ENCODE measurements around the gene MYCN.
"Not testable (repeated sequence)": the region's sequence is repeated elsewhere in the genome, so short reads cannot be mapped to it uniquely, and the experiment has no call there.

Gene MYCN

DNA sequence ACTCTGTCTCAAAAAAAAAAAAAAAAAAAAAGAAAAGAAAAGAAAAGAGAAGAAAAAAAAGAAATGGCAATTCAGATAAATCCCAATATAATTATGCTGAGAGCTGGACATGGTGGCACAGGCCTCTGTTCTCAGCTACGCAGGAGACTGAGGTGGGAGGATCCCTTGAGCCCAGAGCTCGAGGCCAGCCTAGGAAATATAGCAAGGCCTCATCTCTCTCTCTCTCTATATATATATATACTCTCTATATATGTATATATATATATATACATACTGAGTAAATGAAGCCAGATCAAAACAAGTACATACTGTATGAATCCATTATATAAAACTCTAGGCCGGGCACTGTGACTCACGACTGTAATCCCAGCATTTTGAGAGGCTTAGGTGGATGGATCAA is 30.6 kb upstream of the MYCN start:
- H3K9ac ChIP-seq (ENCODE audit: low read depth, low read length) = no peak overlapping the region
- H3K27me3 ChIP-seq (ENCODE audit: control insufficient read depth, insufficient read depth, low read length) = peaks cover 7% of the 10 kb centered on the region
- no peak overlapping the region for H3K4me2 ChIP-seq (ENCODE audit: low read length)
- H3K4me3 ChIP-seq (ENCODE audit: low read length) = no peak overlapping the region
- no peaks in the 10 kb centered on the region for H3K36me3 ChIP-seq (ENCODE audit: insufficient read depth, low read length)
- peaks cover 5% of the 10 kb centered on the region for H3K4me1 ChIP-seq (ENCODE audit: control insufficient read depth, insufficient read depth, low read length)
- no peaks in the 10 kb centered on the region for H3K9me3 ChIP-seq (replicated peaks; ENCODE audit: low read length)

GRCh38 chr2:15911270-15911669 is 29.1 kb upstream of the MYCN start:
- not testable (repeated sequence) for H3K27me3 ChIP-seq (ENCODE audit: control insufficient read depth, insufficient read depth, low read length); H3K9me3 ChIP-seq (replicated peaks; ENCODE audit: low read length); H3K4me3 ChIP-seq (ENCODE audit: low read length); H3K4me2 ChIP-seq (ENCODE audit: low read length); H3K36me3 ChIP-seq (ENCODE audit: insufficient read depth, low read length); H3K4me1 ChIP-seq (ENCODE audit: control insufficient read depth, insufficient read depth, low read length); H3K9ac ChIP-seq (ENCODE audit: low read depth, low read length)

DNA sequence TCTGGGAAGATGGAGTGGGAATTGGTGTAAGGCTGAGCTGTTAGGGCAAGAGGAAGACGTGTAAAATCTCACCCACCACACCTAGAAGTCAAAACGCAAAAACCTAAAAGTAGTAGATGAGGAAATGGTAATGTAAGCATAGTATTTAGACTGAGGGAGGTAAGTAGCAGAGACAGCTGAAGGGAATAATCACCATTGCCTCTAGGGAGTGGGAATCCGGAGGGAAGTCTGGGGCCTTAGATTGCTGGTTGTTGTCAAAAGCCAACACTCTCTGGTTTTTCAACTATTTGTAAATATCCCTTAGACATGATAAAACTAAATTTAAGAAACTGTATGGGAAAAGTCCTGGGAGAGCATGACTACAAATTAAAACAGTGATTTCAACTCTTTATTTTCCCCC is 28.7 kb upstream of the MYCN start:
- Histone ChIP-seq H3K36me3 (ENCODE audit: insufficient read depth, low read length) (no peaks in the 10 kb centered on the region), H3K4me2 (ENCODE audit: low read length) (no peak overlapping the region), H3K9ac (ENCODE audit: low read depth, low read length) (no peak overlapping the region), H3K4me3 (ENCODE audit: low read length) (no peak overlapping the region), H3K4me1 (ENCODE audit: control insufficient read depth, insufficient read depth, low read length) (peaks cover 5% of the 10 kb centered on the region), H3K9me3 (replicated peaks; ENCODE audit: low read length) (no peaks in the 10 kb centered on the region), H3K27me3 (ENCODE audit: control insufficient read depth, insufficient read depth, low read length) (peaks cover 9% of the 10 kb centered on the region)

DNA sequence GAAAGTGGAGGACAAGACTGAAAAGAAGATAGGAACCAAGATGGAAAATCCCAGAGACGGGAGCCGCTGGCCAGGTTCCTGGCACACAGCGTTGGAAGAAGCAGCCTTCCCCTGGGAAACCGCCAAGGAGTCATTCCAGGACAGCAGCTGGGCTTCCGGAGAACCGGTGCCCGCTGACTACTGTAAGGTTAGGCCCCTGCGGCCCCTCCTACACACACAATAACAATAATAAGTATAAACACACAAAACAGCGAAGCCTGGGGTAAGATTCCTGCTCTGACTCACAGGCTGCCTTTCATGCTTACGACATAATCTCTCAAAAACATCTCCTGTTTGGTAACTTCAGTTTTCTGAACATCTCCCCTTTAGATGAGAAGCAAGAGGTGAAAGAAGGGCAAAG is 28.1 kb upstream of the MYCN start:
- Histone ChIP-seq H3K36me3 (ENCODE audit: insufficient read depth, low read length) (no peaks in the 10 kb centered on the region), H3K4me1 (ENCODE audit: control insufficient read depth, insufficient read depth, low read length) (peaks cover 5% of the 10 kb centered on the region), H3K27me3 (ENCODE audit: control insufficient read depth, insufficient read depth, low read length) (peaks cover 9% of the 10 kb centered on the region), H3K4me2 (ENCODE audit: low read length) (no peak overlapping the region), H3K4me3 (ENCODE audit: low read length) (no peak overlapping the region), H3K9me3 (replicated peaks; ENCODE audit: low read length) (no peaks in the 10 kb centered on the region), H3K9ac (ENCODE audit: low read depth, low read length) (no peak overlapping the region)

DNA sequence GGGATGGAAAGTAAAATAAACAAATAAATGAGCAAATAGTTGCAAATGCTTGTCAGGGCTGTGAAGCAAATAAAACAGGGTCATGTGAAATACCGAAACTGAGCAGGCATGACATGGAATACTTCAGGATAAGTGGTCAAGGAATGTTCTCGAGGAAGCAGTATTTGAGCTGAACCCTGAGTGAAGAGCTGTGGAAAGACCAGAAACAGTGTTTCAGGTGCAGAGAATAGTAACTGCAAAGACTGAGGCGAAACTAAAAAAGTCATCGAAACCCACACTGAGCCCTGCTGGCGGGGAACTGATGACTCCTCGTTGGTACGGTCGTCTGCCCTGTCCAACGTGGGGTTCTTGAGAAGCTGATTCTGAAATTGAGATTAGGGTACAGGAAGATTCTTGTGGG is 27.2 kb upstream of the MYCN start:
- Histone ChIP-seq H3K9me3 (replicated peaks; ENCODE audit: low read length) (no peaks in the 10 kb centered on the region), H3K4me3 (ENCODE audit: low read length) (no peak overlapping the region), H3K4me2 (ENCODE audit: low read length) (no peak overlapping the region)

GRCh38 chr2:15914596-15915385 is 25.6 kb upstream of the MYCN start:
- Histone ChIP-seq H3K9me3 (replicated peaks; ENCODE audit: low read length) (no peaks in the 10 kb centered on the region), H3K27me3 (ENCODE audit: control insufficient read depth, insufficient read depth, low read length) (peaks cover 9% of the 10 kb centered on the region), H3K36me3 (ENCODE audit: insufficient read depth, low read length) (no peaks in the 10 kb centered on the region), H3K9ac (ENCODE audit: low read depth, low read length) (no peak overlapping the region), H3K4me3 (ENCODE audit: low read length) (no peak overlapping the region), H3K4me1 (ENCODE audit: control insufficient read depth, insufficient read depth, low read length) (peaks cover 5% of the 10 kb centered on the region), H3K4me2 (ENCODE audit: low read length) (no peak overlapping the region)

More for the DNA sequence above, 27.2 kb upstream of the MYCN start:
- Histone ChIP-seq H3K9ac (ENCODE audit: low read depth, low read length) (no peak overlapping the region), H3K36me3 (ENCODE audit: insufficient read depth, low read length) (no peaks in the 10 kb centered on the region), H3K27me3 (ENCODE audit: control insufficient read depth, insufficient read depth, low read length) (peaks cover 9% of the 10 kb centered on the region), H3K4me1 (ENCODE audit: control insufficient read depth, insufficient read depth, low read length) (peaks cover 5% of the 10 kb centered on the region)

DNA sequence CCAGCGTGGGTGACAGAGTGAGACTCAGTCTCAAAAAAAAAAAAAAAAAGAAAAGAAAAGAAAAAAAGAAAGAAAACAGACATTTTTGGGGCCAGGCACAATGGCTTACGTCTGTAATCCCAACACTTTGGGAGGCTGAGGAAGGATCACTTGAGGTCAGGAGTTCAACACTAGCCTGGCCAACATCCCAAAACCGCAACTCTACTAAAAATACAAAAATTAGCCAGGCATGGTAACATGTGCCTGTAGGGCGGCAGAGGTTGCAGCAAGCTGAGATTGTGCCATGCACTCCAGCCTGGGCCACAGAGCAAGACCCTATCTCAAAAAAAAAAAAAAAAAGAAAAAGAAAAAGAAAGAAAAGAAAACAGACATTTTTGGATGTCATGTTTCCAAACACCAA is 24.8 kb upstream of the MYCN start:
- H3K4me3 ChIP-seq (ENCODE audit: low read length); H3K36me3 ChIP-seq (ENCODE audit: insufficient read depth, low read length); H3K4me2 ChIP-seq (ENCODE audit: low read length); H3K9ac ChIP-seq (ENCODE audit: low read depth, low read length); H3K27me3 ChIP-seq (ENCODE audit: control insufficient read depth, insufficient read depth, low read length); H3K9me3 ChIP-seq (replicated peaks; ENCODE audit: low read length); H3K4me1 ChIP-seq (ENCODE audit: control insufficient read depth, insufficient read depth, low read length): not testable (repeated sequence)

DNA sequence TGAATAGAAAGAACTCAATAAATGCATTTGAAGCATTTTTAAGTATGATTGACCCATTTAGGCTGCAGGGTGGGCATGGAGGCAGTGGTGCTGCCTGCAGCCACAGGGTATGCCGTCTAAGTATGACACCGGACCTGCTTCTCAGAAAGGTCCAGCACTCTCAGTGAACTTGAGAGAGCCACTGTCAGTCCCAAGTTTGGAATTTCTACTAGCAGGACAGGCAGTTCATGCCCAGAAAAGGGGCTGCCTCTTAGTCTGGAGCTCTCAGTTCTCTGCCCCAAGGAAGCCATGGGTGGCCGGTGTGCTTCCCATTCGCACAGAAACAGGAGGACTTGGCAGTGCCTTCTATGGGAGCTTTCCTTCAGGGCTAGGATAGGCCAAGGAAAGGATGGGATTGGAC is 24.0 kb upstream of the MYCN start:
- Histone ChIP-seq H3K4me1 (ENCODE audit: control insufficient read depth, insufficient read depth, low read length) (peaks cover 5% of the 10 kb centered on the region), H3K27me3 (ENCODE audit: control insufficient read depth, insufficient read depth, low read length) (peaks cover 9% of the 10 kb centered on the region), H3K36me3 (ENCODE audit: insufficient read depth, low read length) (no peaks in the 10 kb centered on the region), H3K4me2 (ENCODE audit: low read length) (no peak overlapping the region), H3K4me3 (ENCODE audit: low read length) (no peak overlapping the region), H3K9ac (ENCODE audit: low read depth, low read length) (no peak overlapping the region), H3K9me3 (replicated peaks; ENCODE audit: low read length) (no peaks in the 10 kb centered on the region)

- no peak overlapping the region for H3K4me2 ChIP-seq (ENCODE audit: low read length)
- H3K4me1 ChIP-seq (ENCODE audit: control insufficient read depth, insufficient read depth, low read length) = no peaks in the 10 kb centered on the region
- no peak overlapping the region for H3K4me3 ChIP-seq (ENCODE audit: low read length)
- H3K27me3 ChIP-seq (ENCODE audit: control insufficient read depth, insufficient read depth, low read length) = peaks cover 7% of the 10 kb centered on the region
- H3K36me3 ChIP-seq (ENCODE audit: insufficient read depth, low read length) = no peaks in the 10 kb centered on the region
- no peaks in the 10 kb centered on the region for H3K9me3 ChIP-seq (replicated peaks; ENCODE audit: low read length)
- H3K9ac ChIP-seq (ENCODE audit: low read depth, low read length) = no peak overlapping the region
Measured at GRCh38 chr2:15918761-15919356, 21.5 kb upstream of the MYCN start.

DNA sequence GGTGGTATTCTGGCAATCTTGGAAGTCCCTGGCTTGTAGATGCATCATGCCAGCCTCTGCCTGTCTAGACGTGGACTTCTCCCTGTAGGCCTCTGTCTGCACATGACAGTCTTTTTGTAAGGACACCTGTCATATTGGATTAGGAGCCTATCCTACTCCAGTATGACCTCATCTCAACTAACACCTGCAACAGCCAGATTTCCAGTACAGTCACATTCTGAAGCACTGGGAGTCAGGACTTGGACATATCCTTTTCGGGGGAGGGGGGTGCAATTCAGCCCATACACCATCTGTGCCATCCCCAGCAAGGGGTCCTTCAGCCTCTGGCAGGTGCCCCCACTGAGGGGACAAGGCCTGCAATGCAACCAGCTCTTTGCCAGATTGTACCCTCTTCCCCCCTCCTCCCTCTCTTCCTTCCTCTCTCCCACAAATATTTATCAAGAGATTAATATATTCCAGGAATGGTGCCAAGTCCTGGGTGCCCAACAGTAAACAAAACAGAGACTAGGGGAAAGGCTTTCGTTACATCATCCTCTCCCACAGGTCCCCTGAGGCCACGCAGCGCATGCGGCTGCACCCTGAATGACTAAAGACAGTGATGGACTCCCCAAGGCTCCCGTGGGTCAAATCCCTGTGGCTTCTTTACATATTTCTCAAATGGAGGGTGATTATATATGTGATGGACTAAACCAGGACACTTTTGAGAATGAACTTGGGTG is 20.5 kb upstream of the MYCN start:
- no peak overlapping the region for H3K9ac ChIP-seq (ENCODE audit: low read depth, low read length)
- H3K4me3 ChIP-seq (ENCODE audit: low read length) = no peak overlapping the region
- H3K4me1 ChIP-seq (ENCODE audit: control insufficient read depth, insufficient read depth, low read length) = no peaks in the 10 kb centered on the region
- no peaks in the 10 kb centered on the region for H3K9me3 ChIP-seq (replicated peaks; ENCODE audit: low read length)
- peaks cover under 1% of the 10 kb centered on the region for H3K27me3 ChIP-seq (ENCODE audit: control insufficient read depth, insufficient read depth, low read length)
- no peaks in the 10 kb centered on the region for H3K36me3 ChIP-seq (ENCODE audit: insufficient read depth, low read length)
- H3K4me2 ChIP-seq (ENCODE audit: low read length) = no peak overlapping the region

GRCh38 chr2:15920696-15921095 is 19.7 kb upstream of the MYCN start:
- Histone ChIP-seq H3K4me1 (ENCODE audit: control insufficient read depth, insufficient read depth, low read length) (no peaks in the 10 kb centered on the region), H3K27me3 (ENCODE audit: control insufficient read depth, insufficient read depth, low read length) (no peaks in the 10 kb centered on the region), H3K4me2 (ENCODE audit: low read length) (no peak overlapping the region), H3K4me3 (ENCODE audit: low read length) (no peak overlapping the region), H3K36me3 (ENCODE audit: insufficient read depth, low read length) (no peaks in the 10 kb centered on the region), H3K9me3 (replicated peaks; ENCODE audit: low read length) (no peaks in the 10 kb centered on the region), H3K9ac (ENCODE audit: low read depth, low read length) (no peak overlapping the region)
